Brain microvascular endothelial cell (primary cell): Measurements from ENCODE around the gene TCF25.

ENCODE experiments used
- DNase-seq: peaks from one replicate; pipeline ENCODE4 v3.0.0-alpha.2; 2020
- H3K27ac ChIP-seq: fragments of 250-450 bp; sonication (Bioruptor Pico); 2 replicates; pipeline ENCODE4 v1.5.1; 2020; ENCODE audit warnings: mild to moderate bottlenecking, moderate library complexity
- H3K27me3 ChIP-seq: fragments of 250-450 bp; sonication (Bioruptor Pico); replicated peaks from 2 replicates; pipeline ENCODE4 v1.5.1; 2020; ENCODE audit warnings: mild to moderate bottlenecking
- H3K36me3 ChIP-seq: fragments of 250-450 bp; sonication (Bioruptor Pico); replicated peaks from 2 replicates; pipeline ENCODE4 v1.5.1; 2020; ENCODE audit warnings: mild to moderate bottlenecking
- H3K4me3 ChIP-seq: 2 replicates; pipeline ENCODE4 v1.5.1; 2011; ENCODE audit warnings: low read depth, mild to moderate bottlenecking, control low read depth, low read length, moderate library complexity
- in situ Hi-C: cut with HindIII; loops from 2 replicates; pipeline ENCODE4 v1.10.0; 2017; ENCODE audit warnings: low sequenced_read_pairs, low pct_ligation_motif_present
- TF ChIP-seq, protein P1 (sequence below): IDR thresholded peaks from 2 replicates; pipeline ENCODE4 v1.5.1; 2011; ENCODE audit warnings: low read depth, mild to moderate bottlenecking, moderate library complexity, low read length, control low read depth, inconsistent platforms; ENCODE audit errors: missing control alignments

The TCF25 gene

DNA sequence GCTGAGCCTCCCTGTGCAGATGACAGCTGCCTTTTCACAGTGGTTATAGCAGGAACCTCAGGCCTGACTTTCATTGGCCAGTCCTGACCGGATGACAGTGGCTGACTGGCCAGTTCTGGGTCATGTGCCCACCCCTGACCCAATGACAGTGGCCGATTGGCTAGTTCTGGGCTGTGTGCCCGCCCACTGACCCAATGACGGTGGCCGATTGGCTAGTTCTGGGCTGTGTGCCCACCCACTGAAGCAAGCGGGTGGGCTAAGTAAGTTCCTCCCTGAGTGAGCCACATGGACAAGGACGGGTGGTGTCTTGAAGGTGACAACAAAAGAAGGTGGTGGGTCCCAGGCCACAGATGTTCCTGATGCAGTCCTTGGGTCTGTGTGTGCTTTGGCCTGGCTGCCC is 84.7 kb downstream of the TCF25 start:
- TF ChIP-seq, protein P1, sequence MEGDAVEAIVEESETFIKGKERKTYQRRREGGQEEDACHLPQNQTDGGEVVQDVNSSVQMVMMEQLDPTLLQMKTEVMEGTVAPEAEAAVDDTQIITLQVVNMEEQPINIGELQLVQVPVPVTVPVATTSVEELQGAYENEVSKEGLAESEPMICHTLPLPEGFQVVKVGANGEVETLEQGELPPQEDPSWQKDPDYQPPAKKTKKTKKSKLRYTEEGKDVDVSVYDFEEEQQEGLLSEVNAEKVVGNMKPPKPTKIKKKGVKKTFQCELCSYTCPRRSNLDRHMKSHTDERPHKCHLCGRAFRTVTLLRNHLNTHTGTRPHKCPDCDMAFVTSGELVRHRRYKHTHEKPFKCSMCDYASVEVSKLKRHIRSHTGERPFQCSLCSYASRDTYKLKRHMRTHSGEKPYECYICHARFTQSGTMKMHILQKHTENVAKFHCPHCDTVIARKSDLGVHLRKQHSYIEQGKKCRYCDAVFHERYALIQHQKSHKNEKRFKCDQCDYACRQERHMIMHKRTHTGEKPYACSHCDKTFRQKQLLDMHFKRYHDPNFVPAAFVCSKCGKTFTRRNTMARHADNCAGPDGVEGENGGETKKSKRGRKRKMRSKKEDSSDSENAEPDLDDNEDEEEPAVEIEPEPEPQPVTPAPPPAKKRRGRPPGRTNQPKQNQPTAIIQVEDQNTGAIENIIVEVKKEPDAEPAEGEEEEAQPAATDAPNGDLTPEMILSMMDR = no peak
- no peak overlapping the region for H3K27ac ChIP-seq
- no peaks in the 10 kb centered on the region for H3K27me3 ChIP-seq
- no peak overlapping the region for H3K4me3 ChIP-seq
- in situ Hi-C loops = no loop called here
- peak; percentile 35 for DNase-seq
- peaks cover 24% of the 10 kb centered on the region for H3K36me3 ChIP-seq

DNA sequence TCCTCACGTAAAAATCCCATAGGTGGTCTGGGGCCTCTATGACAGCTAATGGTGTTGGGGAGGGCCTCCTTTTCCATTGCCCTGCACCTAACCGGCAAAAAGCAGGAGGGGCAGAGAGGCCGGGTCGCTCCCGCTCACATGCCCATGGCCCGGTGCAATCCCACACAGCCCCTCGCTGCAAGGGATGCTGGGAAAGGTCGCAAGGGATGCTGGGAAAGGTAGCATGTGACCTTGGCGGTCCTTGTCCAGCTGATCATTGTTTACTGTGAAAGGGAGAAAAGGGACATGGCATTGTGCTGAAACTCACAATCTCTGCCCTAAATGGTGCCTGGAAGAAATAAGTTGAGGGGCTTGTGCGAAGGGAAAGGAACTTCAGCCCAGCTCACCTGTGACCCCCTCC is 85.2 kb downstream of the TCF25 start:
- H3K36me3 ChIP-seq = peaks cover 24% of the 10 kb centered on the region
- TF ChIP-seq, protein P1 = no peak
- H3K27ac ChIP-seq = no peak overlapping the region

DNA sequence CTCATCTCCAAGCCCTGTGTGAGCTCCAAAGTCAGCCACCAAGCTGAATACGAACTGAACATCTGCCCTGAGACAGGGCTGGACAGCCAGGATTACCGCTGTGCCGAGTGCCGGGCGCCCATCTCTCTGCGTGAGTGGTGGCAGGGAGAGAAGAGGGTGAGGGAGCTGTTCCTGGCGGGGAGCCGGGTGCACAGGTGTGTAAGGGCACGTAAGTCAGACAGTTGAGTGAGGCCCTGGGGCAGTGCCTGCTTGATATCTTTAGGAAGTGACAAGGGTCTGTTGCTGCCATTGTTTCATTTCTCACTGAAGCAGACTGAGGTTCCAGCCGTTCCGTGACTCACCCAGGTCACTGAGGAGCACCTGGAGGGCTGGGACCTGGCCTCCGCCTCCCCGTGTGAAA is 87.6 kb downstream of the TCF25 start:
- no peak overlapping the region for H3K4me3 ChIP-seq
- no peaks in the 10 kb centered on the region for H3K27me3 ChIP-seq
- H3K36me3 ChIP-seq = peaks cover 22% of the 10 kb centered on the region
- no peak for DNase-seq
- H3K27ac ChIP-seq = no peak overlapping the region
- in situ Hi-C loops = no loop called here
- TF ChIP-seq, protein P1 = no peak

More for the DNA sequence above, 85.2 kb downstream of the TCF25 start:
- in situ Hi-C loops = no loop called here
- DNase-seq = no peak
- Histone ChIP-seq H3K4me3 (no peak overlapping the region), H3K27me3 (no peaks in the 10 kb centered on the region)
